HG03378 (cell line): ENCODE data around the gene INPP4B.
"Not testable (repeated sequence)": the region's sequence is repeated elsewhere in the genome, so short reads cannot be mapped to it uniquely, and the experiment has no call there.

Source experiments
- ATAC-seq: cut with Tn5 transposase; IDR thresholded peaks from one replicate; pipeline ENCODE4 v1.9.1; 2021; ENCODE audit warnings: mild to moderate bottlenecking, moderate library complexity; ENCODE audit not compliant: unreplicated experiment

INPP4B gene

GRCh38 chr4:142549726-142550463 lies 296.2 kb downstream of the INPP4B start:
- no peak for ATAC-seq

GRCh38 chr4:142549248-142549647 lies 296.9 kb downstream of the INPP4B start:
- ATAC-seq = no peak

GRCh38 chr4:142548491-142548890 lies 297.6 kb downstream of the INPP4B start:
- ATAC-seq = no peak

- no peak for ATAC-seq
These were observed 298.1 kb downstream of the INPP4B start for GRCh38 chr4:142547974-142548373.

- ATAC-seq = no peak
These were observed 301.5 kb downstream of the INPP4B start for GRCh38 chr4:142544594-142544993.

- ATAC-seq = no peak
These were observed 302.1 kb downstream of the INPP4B start for GRCh38 chr4:142544039-142544438.

- ATAC-seq = no peak
These were observed 305.7 kb downstream of the INPP4B start for GRCh38 chr4:142540483-142540804.

- no peak for ATAC-seq
These were observed 306.2 kb downstream of the INPP4B start for GRCh38 chr4:142539796-142540482.

GRCh38 chr4:142535009-142535408 lies 311.1 kb downstream of the INPP4B start:
- no peak for ATAC-seq

GRCh38 chr4:142532054-142532453 lies 314.0 kb downstream of the INPP4B start:
- no peak for ATAC-seq

- no peak for ATAC-seq
These were observed 315.4 kb downstream of the INPP4B start for GRCh38 chr4:142530728-142531127.

GRCh38 chr4:142528433-142528832 lies 317.7 kb downstream of the INPP4B start:
- ATAC-seq = no peak

GRCh38 chr4:142523111-142523510 lies 323.0 kb downstream of the INPP4B start:
- no peak for ATAC-seq

- ATAC-seq = no peak
These were observed 326.8 kb downstream of the INPP4B start for GRCh38 chr4:142519342-142519741.

GRCh38 chr4:142516686-142517526 lies 329.2 kb downstream of the INPP4B start:
- no peak for ATAC-seq

GRCh38 chr4:142512161-142512560 lies 333.9 kb downstream of the INPP4B start:
- ATAC-seq = no peak

- ATAC-seq = no peak
These were observed 336.2 kb downstream of the INPP4B start for GRCh38 chr4:142509881-142510280.

- ATAC-seq = not testable (repeated sequence)
These were observed 336.7 kb downstream of the INPP4B start for GRCh38 chr4:142509381-142509780.

GRCh38 chr4:142500966-142501365 lies 345.1 kb downstream of the INPP4B start:
- ATAC-seq = no peak

- no peak for ATAC-seq
These were observed 348.5 kb downstream of the INPP4B start for GRCh38 chr4:142497606-142498005.

- no peak for ATAC-seq
These were observed 352.6 kb downstream of the INPP4B start for GRCh38 chr4:142493255-142494110.
